Measurements from ENCODE around the gene HOXC12.

The HOXC12 gene

GRCh38 chr12:53978477-53979356, 24.0 kb downstream of the HOXC12 start:
- Histone ChIP-seq H3K27me3 (ENCODE audit: control insufficient read depth, insufficient read depth, low read length) (peaks cover 99% of the 10 kb centered on the region), H3K9ac (ENCODE audit: low read length) (no peak overlapping the region), H3K4me3 (ENCODE audit: low read length) (no peak overlapping the region), H3K4me1 (ENCODE audit: control insufficient read depth, insufficient read depth, low read length) (peaks cover 21% of the 10 kb centered on the region), H3K9me3 (ENCODE audit: control insufficient read depth, low read length) (no peaks in the 10 kb centered on the region), H3K36me3 (ENCODE audit: control insufficient read depth, insufficient read depth, low read length) (no peaks in the 10 kb centered on the region)

GRCh38 chr12:53980104-53980801, 25.6 kb downstream of the HOXC12 start:
- Histone ChIP-seq H3K27me3 (ENCODE audit: control insufficient read depth, insufficient read depth, low read length) (peaks cover 97% of the 10 kb centered on the region), H3K4me1 (ENCODE audit: control insufficient read depth, insufficient read depth, low read length) (peaks cover 16% of the 10 kb centered on the region), H3K9ac (ENCODE audit: low read length) (no peak overlapping the region), H3K36me3 (ENCODE audit: control insufficient read depth, insufficient read depth, low read length) (no peaks in the 10 kb centered on the region), H3K4me3 (ENCODE audit: low read length) (no peak overlapping the region), H3K9me3 (ENCODE audit: control insufficient read depth, low read length) (no peaks in the 10 kb centered on the region)

DNA sequence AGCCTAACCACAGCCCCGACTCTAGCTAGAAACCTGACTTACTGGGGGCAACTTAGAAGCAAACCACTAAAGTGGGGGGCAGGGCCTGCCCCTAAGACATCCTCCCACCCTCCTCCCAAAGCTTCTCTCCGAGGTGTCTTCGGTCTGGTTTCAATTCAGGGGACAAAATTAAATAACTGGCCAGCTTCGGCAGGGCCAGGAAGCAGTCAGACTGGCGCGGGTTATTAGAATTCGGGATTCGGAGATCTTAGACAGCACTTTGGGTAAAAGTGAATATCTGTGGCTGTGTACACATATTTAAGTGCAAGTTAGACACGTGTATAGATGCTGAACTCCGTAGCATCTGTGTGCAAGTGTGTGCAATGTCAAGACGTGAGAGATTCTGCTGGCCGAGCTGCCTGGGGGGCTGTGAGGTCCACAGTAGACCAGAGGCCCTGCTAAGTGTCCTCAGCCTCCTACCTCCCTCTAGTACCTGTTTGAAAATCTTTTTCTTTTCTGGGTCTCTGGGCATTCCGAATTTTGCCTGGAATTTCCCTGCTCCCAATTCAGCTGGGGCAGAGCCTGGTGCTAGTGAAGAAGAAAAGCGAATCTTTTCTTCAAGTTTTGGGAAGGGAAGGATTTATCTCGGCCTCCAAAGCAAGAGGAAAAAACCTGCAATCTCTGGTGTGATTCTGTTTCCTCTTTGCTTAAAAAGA, 26.2 kb downstream of the HOXC12 start:
- H3K9me3 ChIP-seq (ENCODE audit: control insufficient read depth, low read length), result no peaks in the 10 kb centered on the region
- peaks cover 18% of the 10 kb centered on the region for H3K4me1 ChIP-seq (ENCODE audit: control insufficient read depth, insufficient read depth, low read length)
- no peak overlapping the region for H3K9ac ChIP-seq (ENCODE audit: low read length)
- H3K27me3 ChIP-seq (ENCODE audit: control insufficient read depth, insufficient read depth, low read length), result peaks cover 97% of the 10 kb centered on the region
- no peaks in the 10 kb centered on the region for H3K36me3 ChIP-seq (ENCODE audit: control insufficient read depth, insufficient read depth, low read length)
- H3K4me3 ChIP-seq (ENCODE audit: low read length), result no peak overlapping the region

DNA sequence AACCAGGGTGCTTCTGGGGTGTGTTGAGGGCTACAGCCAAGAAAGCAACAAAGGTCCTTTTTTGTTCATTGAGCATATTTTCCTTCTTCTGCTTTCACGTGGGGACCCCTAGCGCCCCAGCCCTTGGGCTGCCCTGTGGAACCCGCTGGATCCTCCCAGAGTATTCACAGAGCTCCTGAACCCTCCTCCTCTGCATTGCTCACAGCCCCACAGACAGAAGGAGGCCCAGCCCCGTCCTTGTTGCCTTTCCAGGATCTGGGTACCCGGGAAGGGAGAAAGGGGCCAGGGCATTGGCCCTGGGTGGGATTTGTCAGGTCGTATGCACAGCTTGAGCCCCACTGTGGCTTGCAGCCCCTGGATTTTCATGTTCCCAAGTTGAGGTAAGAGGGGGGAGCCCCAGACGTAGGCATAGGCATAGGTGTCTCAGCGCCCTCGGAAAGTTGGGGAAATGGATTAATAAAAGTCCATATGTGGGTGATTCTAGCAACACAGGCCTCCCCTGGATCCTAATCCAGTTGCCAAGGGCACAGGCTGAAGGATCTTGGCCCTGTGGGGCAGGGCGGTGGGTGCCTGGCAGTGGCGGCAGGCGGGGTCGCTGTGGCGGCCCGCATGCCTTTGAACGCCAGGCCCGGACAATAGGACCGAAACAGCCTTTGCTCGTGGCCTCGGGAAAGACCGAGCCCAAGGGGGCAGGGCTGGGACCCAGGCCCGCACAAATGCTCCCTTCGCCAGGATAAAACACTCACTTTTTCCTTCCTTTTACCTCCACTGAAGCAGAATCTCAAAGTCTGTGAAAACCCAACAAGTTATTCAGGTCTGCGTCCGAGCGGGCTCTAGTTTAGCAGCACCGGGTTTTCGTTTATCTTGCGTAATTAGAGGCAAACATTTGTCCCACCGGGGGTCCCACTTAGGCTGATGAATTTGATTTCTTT, 27.2 kb downstream of the HOXC12 start:
- Histone ChIP-seq H3K4me1 (ENCODE audit: control insufficient read depth, insufficient read depth, low read length) (peaks cover 22% of the 10 kb centered on the region), H3K36me3 (ENCODE audit: control insufficient read depth, insufficient read depth, low read length) (no peaks in the 10 kb centered on the region), H3K9ac (ENCODE audit: low read length) (no peak overlapping the region), H3K4me3 (ENCODE audit: low read length) (no peak overlapping the region), H3K27me3 (ENCODE audit: control insufficient read depth, insufficient read depth, low read length) (peaks cover 97% of the 10 kb centered on the region), H3K9me3 (ENCODE audit: control insufficient read depth, low read length) (no peaks in the 10 kb centered on the region)

DNA sequence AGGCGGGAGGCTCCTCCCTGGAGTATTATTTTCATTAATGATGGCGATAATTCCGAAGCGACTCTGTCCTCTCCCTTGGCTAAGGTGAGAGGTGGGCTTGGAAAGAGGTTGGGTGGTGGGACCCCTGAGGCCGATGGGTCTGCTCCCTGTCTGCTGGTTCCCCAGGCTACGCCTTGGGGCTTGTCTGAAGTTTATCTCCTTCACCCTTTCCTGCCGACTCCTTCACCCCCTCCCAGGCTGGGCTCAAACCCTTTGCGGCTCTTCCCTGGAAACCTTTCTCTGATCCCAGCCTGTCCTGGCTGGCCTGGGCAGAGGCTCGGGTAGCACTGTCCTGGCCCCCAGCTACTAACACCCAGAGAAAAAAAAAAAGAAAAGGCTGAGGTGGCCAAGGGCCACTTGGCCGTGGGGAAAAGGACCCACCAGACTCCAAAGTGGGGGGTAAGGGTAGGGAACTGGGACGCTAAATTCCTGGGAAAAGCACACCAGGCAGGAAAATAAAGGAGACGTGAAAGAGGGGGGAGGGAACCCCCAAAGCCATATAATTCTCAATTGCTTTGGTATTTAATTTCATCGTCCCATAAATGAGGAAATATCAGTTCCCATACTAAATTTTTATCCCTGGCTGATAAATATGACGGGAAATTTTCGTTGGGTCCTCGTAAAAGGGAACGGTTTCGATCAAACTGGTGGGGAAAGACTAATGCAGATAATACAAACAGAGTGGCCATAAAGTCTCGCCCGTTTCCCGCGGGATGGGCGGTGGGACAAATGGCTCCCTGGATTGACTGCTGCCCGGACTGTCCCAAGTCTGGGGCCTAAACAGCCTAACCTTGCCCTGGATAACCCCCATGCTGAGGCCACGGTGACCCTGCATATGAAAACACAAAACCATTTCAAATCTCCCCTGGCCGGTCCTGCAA, 28.2 kb downstream of the HOXC12 start:
- H3K9ac ChIP-seq (ENCODE audit: low read length), result no peak overlapping the region
- H3K4me3 ChIP-seq (ENCODE audit: low read length), result no peak overlapping the region
- H3K36me3 ChIP-seq (ENCODE audit: control insufficient read depth, insufficient read depth, low read length), result no peaks in the 10 kb centered on the region
- H3K4me1 ChIP-seq (ENCODE audit: control insufficient read depth, insufficient read depth, low read length), result peaks cover 22% of the 10 kb centered on the region
- H3K9me3 ChIP-seq (ENCODE audit: control insufficient read depth, low read length), result no peaks in the 10 kb centered on the region
- H3K27me3 ChIP-seq (ENCODE audit: control insufficient read depth, insufficient read depth, low read length), result peaks cover 97% of the 10 kb centered on the region

DNA sequence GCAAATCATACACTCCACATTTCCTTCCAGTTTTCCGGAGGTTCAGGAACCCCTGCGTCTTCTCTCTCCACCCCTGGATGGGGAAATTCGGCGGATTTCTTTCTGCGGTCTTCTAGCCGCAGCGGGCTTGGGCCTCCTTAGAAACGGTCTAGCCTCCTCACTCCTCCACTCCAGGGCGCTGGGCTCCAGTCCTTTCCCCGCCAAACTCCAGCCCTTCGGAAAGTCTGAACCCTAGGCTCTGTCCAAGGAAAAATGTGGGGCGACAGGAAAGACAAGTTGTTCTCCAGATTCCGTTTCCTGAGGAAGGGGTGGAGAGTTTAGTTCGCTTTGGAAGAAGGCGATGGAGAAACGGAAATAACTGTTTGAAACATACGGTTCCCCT, 28.9 kb downstream of the HOXC12 start:
- H3K9me3 ChIP-seq (ENCODE audit: control insufficient read depth, low read length), result no peaks in the 10 kb centered on the region
- peaks cover 19% of the 10 kb centered on the region for H3K4me1 ChIP-seq (ENCODE audit: control insufficient read depth, insufficient read depth, low read length)
- peaks cover 98% of the 10 kb centered on the region for H3K27me3 ChIP-seq (ENCODE audit: control insufficient read depth, insufficient read depth, low read length)
- no peak overlapping the region for H3K9ac ChIP-seq (ENCODE audit: low read length)
- H3K4me3 ChIP-seq (ENCODE audit: low read length), result no peak overlapping the region
- H3K36me3 ChIP-seq (ENCODE audit: control insufficient read depth, insufficient read depth, low read length), result no peaks in the 10 kb centered on the region

DNA sequence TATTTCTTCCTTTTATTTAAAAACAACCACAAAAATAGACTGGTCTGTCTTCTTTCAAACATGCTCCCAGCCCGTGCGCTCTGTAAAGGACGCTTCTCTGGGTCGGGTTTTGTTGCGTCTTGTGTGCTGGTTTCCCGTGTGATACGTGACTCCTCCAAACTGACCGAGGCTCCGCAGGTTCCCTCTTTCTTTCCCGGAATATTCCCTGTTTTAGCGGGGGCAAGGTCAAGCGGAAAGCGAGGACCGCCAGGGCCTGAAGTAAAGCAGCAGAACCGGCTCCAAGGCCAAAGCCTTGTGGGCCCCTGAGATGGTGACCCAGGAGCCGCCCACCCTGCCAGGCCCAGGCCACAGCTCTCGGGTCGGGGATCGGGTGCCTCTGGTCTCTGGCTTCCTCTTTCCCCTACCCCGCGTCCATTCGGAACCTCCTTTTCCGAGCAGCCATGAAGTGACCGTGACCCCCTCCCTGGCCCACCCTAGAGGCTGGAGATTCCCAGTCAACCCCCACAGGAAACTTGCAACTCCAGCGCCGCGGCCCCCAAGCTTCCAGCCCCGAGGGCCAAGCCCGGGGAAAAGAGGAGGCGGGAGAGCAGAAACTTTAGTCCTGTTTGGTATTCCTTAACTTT, 29.4 kb downstream of the HOXC12 start:
- H3K4me3 ChIP-seq (ENCODE audit: low read length), result no peak overlapping the region
- peaks cover 98% of the 10 kb centered on the region for H3K27me3 ChIP-seq (ENCODE audit: control insufficient read depth, insufficient read depth, low read length)
- no peaks in the 10 kb centered on the region for H3K36me3 ChIP-seq (ENCODE audit: control insufficient read depth, insufficient read depth, low read length)
- peaks cover 15% of the 10 kb centered on the region for H3K4me1 ChIP-seq (ENCODE audit: control insufficient read depth, insufficient read depth, low read length)
- H3K9me3 ChIP-seq (ENCODE audit: control insufficient read depth, low read length), result no peaks in the 10 kb centered on the region
- no peak overlapping the region for H3K9ac ChIP-seq (ENCODE audit: low read length)

GRCh38 chr12:53984901-53985691, 30.4 kb downstream of the HOXC12 start, which contains the start of gene HOXC10:
HOXC10 (plus strand) TSS chr12:53985146; CDS start chr12:53985260, 114 bp downstream.
- Histone ChIP-seq H3K36me3 (ENCODE audit: control insufficient read depth, insufficient read depth, low read length) (no peaks in the 10 kb centered on the region), H3K9me3 (ENCODE audit: control insufficient read depth, low read length) (no peaks in the 10 kb centered on the region), H3K4me1 (ENCODE audit: control insufficient read depth, insufficient read depth, low read length) (peaks cover 15% of the 10 kb centered on the region), H3K27me3 (ENCODE audit: control insufficient read depth, insufficient read depth, low read length) (peaks cover 98% of the 10 kb centered on the region), H3K9ac (ENCODE audit: low read length) (no peak within 1 kb of the TSS), H3K4me3 (ENCODE audit: low read length) (no peak within 1 kb of the TSS)

DNA sequence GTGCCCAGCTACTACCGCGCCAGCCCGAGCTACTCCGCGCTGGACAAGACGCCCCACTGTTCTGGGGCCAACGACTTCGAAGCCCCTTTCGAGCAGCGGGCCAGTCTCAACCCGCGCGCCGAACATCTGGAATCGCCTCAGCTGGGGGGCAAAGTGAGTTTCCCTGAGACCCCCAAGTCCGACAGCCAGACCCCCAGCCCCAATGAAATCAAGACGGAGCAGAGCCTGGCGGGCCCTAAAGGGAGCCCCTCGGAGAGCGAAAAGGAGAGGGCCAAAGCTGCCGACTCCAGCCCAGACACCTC, 30.9 kb downstream of the HOXC12 start:
- Histone ChIP-seq H3K9me3 (ENCODE audit: control insufficient read depth, low read length) (no peaks in the 10 kb centered on the region), H3K4me3 (ENCODE audit: low read length) (no peak overlapping the region), H3K36me3 (ENCODE audit: control insufficient read depth, insufficient read depth, low read length) (no peaks in the 10 kb centered on the region), H3K4me1 (ENCODE audit: control insufficient read depth, insufficient read depth, low read length) (peaks cover 15% of the 10 kb centered on the region), H3K27me3 (ENCODE audit: control insufficient read depth, insufficient read depth, low read length) (peaks cover 98% of the 10 kb centered on the region), H3K9ac (ENCODE audit: low read length) (no peak overlapping the region)
